GM10266 (cell line): Measurements from ENCODE around the gene DGAT2.
"Not testable (repeated sequence)": the region's sequence is repeated elsewhere in the genome, so short reads cannot be mapped to it uniquely, and the experiment has no call there.

Experiments used
- DNase-seq: peaks from one replicate; pipeline ENCODE4 v3.0.0; 2012; ENCODE audit errors: extremely low spot score
- CTCF ChIP-seq: IDR thresholded peaks from 2 replicates; pipeline ENCODE4 v1.5.1; 2012; ENCODE audit warnings: mild to moderate bottlenecking, low read depth; ENCODE audit not compliant: control insufficient read depth, insufficient read depth; ENCODE audit errors: missing control alignments

Gene DGAT2

GRCh38 chr11:75740681-75741080, 27.9 kb upstream of the DGAT2 start:
- no peak for DNase-seq
- no peak for TF ChIP-seq CTCF

GRCh38 chr11:75743159-75743558, 25.4 kb upstream of the DGAT2 start:
- not testable (repeated sequence) for DNase-seq

- TF ChIP-seq CTCF, result no peak
- DNase-seq, result no peak
Observed at GRCh38 chr11:75743711-75744563, 24.6 kb upstream of the DGAT2 start.

- TF ChIP-seq CTCF, result no peak
Observed at GRCh38 chr11:75745807-75746206, 22.8 kb upstream of the DGAT2 start.

GRCh38 chr11:75748729-75749273, 19.8 kb upstream of the DGAT2 start:
- DNase-seq, result not testable (repeated sequence)

More at GRCh38 chr11:75745807-75746206, 22.8 kb upstream of the DGAT2 start:
- no peak for DNase-seq

- DNase-seq, result not testable (repeated sequence)
Observed at GRCh38 chr11:75754933-75755332, 13.6 kb upstream of the DGAT2 start.

- no peak for DNase-seq
- no peak for TF ChIP-seq CTCF
Observed at GRCh38 chr11:75757651-75758050, 10.9 kb upstream of the DGAT2 start.

GRCh38 chr11:75759832-75760231, 8.7 kb upstream of the DGAT2 start:
- no peak for TF ChIP-seq CTCF
- no peak for DNase-seq

- TF ChIP-seq CTCF, result no peak
- no peak for DNase-seq
Observed at GRCh38 chr11:75760243-75760642, 8.3 kb upstream of the DGAT2 start.
